HG03469 (cell line): ENCODE measurements around the gene MON2.
A peak's percentile ranks its signal among the peaks of the same experiment; 100 is the strongest.
"Not testable (repeated sequence)": the region's sequence is repeated elsewhere in the genome, so short reads cannot be mapped to it uniquely, and the experiment has no call there.

Source experiments
- ATAC-seq: cut with Tn5 transposase; IDR thresholded peaks from one replicate; pipeline ENCODE4 v1.9.1; 2021; ENCODE audit warnings: mild to moderate bottlenecking, moderate library complexity, moderate number of reproducible peaks; ENCODE audit not compliant: unreplicated experiment

The MON2 gene

GRCh38 chr12:62543741-62544140 lies 77.1 kb downstream of the MON2 start:
- ATAC-seq = no peak

GRCh38 chr12:62552906-62553556 lies 86.4 kb downstream of the MON2 start:
- ATAC-seq = no peak

- not testable (repeated sequence) for ATAC-seq
These were observed 92.7 kb downstream of the MON2 start for GRCh38 chr12:62559366-62559765.

- no peak for ATAC-seq
These were observed 96.2 kb downstream of the MON2 start for GRCh38 chr12:62562846-62563245.

- ATAC-seq = no peak
These were observed 108.4 kb downstream of the MON2 start for GRCh38 chr12:62575036-62575435.

GRCh38 chr12:62576503-62576902 lies 109.9 kb downstream of the MON2 start:
- no peak for ATAC-seq

GRCh38 chr12:62578726-62579125 lies 112.1 kb downstream of the MON2 start:
- ATAC-seq = no peak

- no peak for ATAC-seq
These were observed 114.8 kb downstream of the MON2 start for GRCh38 chr12:62581288-62582064.

GRCh38 chr12:62582065-62582366 lies 115.4 kb downstream of the MON2 start:
- no peak for ATAC-seq

- no peak for ATAC-seq
These were observed 118.0 kb downstream of the MON2 start for GRCh38 chr12:62584619-62585018.

GRCh38 chr12:62586850-62587249 lies 120.2 kb downstream of the MON2 start:
- no peak for ATAC-seq

GRCh38 chr12:62588916-62589315 lies 122.3 kb downstream of the MON2 start:
- ATAC-seq = no peak

GRCh38 chr12:62597253-62597652 lies 130.6 kb downstream of the MON2 start:
- no peak for ATAC-seq

- no peak for ATAC-seq
These were observed 132.2 kb downstream of the MON2 start for GRCh38 chr12:62598846-62599245.

- ATAC-seq = no peak
These were observed 133.3 kb downstream of the MON2 start for GRCh38 chr12:62599854-62600437.

GRCh38 chr12:62601765-62602164 lies 135.1 kb downstream of the MON2 start:
- ATAC-seq = no peak

GRCh38 chr12:62602255-62603060 lies 135.8 kb downstream of the MON2 start:
- ATAC-seq = peak; percentile 45

GRCh38 chr12:62603061-62603810 lies 136.6 kb downstream of the MON2 start:
- peak; percentile 53 for ATAC-seq

- ATAC-seq = no peak
These were observed 137.1 kb downstream of the MON2 start for GRCh38 chr12:62603811-62604098.

GRCh38 chr12:62604373-62604772 lies 137.7 kb downstream of the MON2 start:
- no peak for ATAC-seq

GRCh38 chr12:62604871-62605270 lies 138.2 kb downstream of the MON2 start:
- ATAC-seq = no peak
